ENCODE data around the gene TULP1. TPM values are rescaled to one million over a fixed set of nuclear protein-coding genes. Genes with fewer than 3 reads are reported as not detected.
A peak's percentile ranks its signal among the peaks of the same experiment; 100 is the strongest.

Gene TULP1
- total and polyA plus RNA-seq, 8 donors, result 0.28 TPM; not detected in 7

- 89 to 90% methylated on average over 4 of the region's 4 CpGs for WGBS, 2 donors
- no peak for TF ChIP-seq CTCF (IDR thresholded peaks at IDR 0.05)
- H3K9me3 ChIP-seq, result no peaks in the 10 kb centered on the region
- intact Hi-C loops (cut with DNase I), result no loop called here
- H3K4me3 ChIP-seq, result no peak overlapping the region
- H3K27me3 ChIP-seq, result peaks cover 0 to 4% (median 0%) of the 10 kb centered on the region in 4 donors
- no peak for DNase-seq
- ATAC-seq, result no peak
- H3K36me3 ChIP-seq, result no peaks in the 10 kb centered on the region
- H3K4me1 ChIP-seq, result no peaks in the 10 kb centered on the region
- no peak for FAIRE-seq
- H3K27ac ChIP-seq, result no peak overlapping the region
These were observed 42.1 kb upstream of the TULP1 start for GRCh38 chr6:35554811-35555210.

GRCh38 chr6:35553315-35553714, 40.6 kb upstream of the TULP1 start:
- Histone ChIP-seq H3K27me3 (peaks cover 0 to 4% (median 0%) of the 10 kb centered on the region in 4 donors), H3K4me1 (no peaks in the 10 kb centered on the region), H3K4me3 (no peak overlapping the region), H3K36me3 (no peaks in the 10 kb centered on the region), H3K9me3 (no peaks in the 10 kb centered on the region), H3K27ac (no peak overlapping the region)
- 64 to 66% methylated on average over 6 of the region's 6 CpGs for WGBS, 2 donors
- ATAC-seq (no peak), FAIRE-seq (no peak), DNase-seq (no peak)
- intact Hi-C loops (cut with DNase I), result no loop called here
- TF ChIP-seq CTCF (IDR thresholded peaks at IDR 0.05), result no peak

- peak in 4 of 6 donors; percentile 6 to 68 (median 54) for DNase-seq
- H3K36me3 ChIP-seq, result no peaks in the 10 kb centered on the region
- TF ChIP-seq CTCF (IDR thresholded peaks at IDR 0.05), result peak; percentile 52 to 79 (median 66)
- ATAC-seq, result peak in 3 of 4 donors; percentile 67 to 77 (median 69)
- intact Hi-C loops (cut with DNase I), result no loop called here
- H3K4me1 ChIP-seq, result no peaks in the 10 kb centered on the region
- no peak overlapping the region for H3K4me3 ChIP-seq
- H3K9me3 ChIP-seq, result no peaks in the 10 kb centered on the region
- FAIRE-seq, result no peak
- 59 to 65% methylated on average over 5 of the region's 5 CpGs for WGBS, 2 donors
- peaks cover 0 to 4% (median 0%) of the 10 kb centered on the region in 4 donors for H3K27me3 ChIP-seq
- no peak overlapping the region for H3K27ac ChIP-seq
These were observed 39.7 kb upstream of the TULP1 start for GRCh38 chr6:35552285-35552917.

GRCh38 chr6:35550437-35550836, 37.7 kb upstream of the TULP1 start:
- no peak overlapping the region for H3K4me3 ChIP-seq
- H3K27me3 ChIP-seq, result peaks cover 0 to 4% (median 0%) of the 10 kb centered on the region in 4 donors
- no peaks in the 10 kb centered on the region for H3K9me3 ChIP-seq
- ATAC-seq (no peak), FAIRE-seq (no peak), DNase-seq (no peak)
- 44% methylated on average over 1 of the region's 1 CpG for WGBS, 2 donors
- no peak for TF ChIP-seq CTCF (IDR thresholded peaks at IDR 0.05)
- intact Hi-C loops (cut with DNase I), result no loop called here
- H3K4me1 ChIP-seq, result no peaks in the 10 kb centered on the region
- no peak overlapping the region for H3K27ac ChIP-seq
- H3K36me3 ChIP-seq, result no peaks in the 10 kb centered on the region

- no peak for TF ChIP-seq CTCF (IDR thresholded peaks at IDR 0.05)
- no peak overlapping the region for H3K4me3 ChIP-seq
- 51 to 53% methylated on average over 6 of the region's 6 CpGs for WGBS, 2 donors
- H3K4me1 ChIP-seq, result no peaks in the 10 kb centered on the region
- FAIRE-seq, result no peak
- H3K36me3 ChIP-seq, result no peaks in the 10 kb centered on the region
- intact Hi-C loops (cut with DNase I), result no loop called here
- H3K27ac ChIP-seq, result no peak overlapping the region
- H3K27me3 ChIP-seq, result no peaks in the 10 kb centered on the region
- ATAC-seq, result no peak
- no peaks in the 10 kb centered on the region for H3K9me3 ChIP-seq
- DNase-seq, result no peak
These were observed 35.0 kb upstream of the TULP1 start for GRCh38 chr6:35547676-35548075.
